NCI-H82 (cell line): ENCODE data around the gene HMOX1.
"Not testable (repeated sequence)": the region's sequence is repeated elsewhere in the genome, so short reads cannot be mapped to it uniquely, and the experiment has no call there.

Experiments
- DNase-seq: peaks from one replicate; lab custom pipeline; 2025; lab: John Stamatoyannopoulos, UW

Gene HMOX1

GRCh38 chr22:35350539-35351503 lies 30.1 kb upstream of the HMOX1 start:
- DNase-seq: peak; percentile 92

- peak; percentile 68 for DNase-seq
These were observed 28.4 kb upstream of the HMOX1 start for GRCh38 chr22:35352214-35353111.

GRCh38 chr22:35353318-35353717 lies 27.6 kb upstream of the HMOX1 start:
- no peak for DNase-seq

DNA sequence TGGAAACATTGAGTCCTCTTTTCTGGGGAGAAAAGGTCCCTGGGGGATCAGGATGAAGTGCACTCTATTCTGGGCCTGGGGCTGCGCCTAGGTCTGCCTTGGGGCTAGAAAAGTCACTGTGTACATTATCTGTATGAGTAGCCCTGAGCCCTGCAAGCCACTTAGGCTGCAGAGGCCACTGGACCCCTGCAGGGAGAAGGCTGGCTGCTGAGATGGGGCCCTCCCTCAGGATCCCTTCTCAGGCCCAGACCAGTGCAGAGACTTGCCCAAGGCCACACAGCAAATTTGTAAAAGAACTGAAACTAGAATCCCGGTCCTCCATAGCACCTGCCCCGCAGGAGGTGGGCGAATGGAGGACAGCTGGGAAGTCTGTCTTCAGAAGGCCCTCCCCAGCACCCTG lies 26.8 kb upstream of the HMOX1 start:
- DNase-seq: peak; percentile 9

DNA sequence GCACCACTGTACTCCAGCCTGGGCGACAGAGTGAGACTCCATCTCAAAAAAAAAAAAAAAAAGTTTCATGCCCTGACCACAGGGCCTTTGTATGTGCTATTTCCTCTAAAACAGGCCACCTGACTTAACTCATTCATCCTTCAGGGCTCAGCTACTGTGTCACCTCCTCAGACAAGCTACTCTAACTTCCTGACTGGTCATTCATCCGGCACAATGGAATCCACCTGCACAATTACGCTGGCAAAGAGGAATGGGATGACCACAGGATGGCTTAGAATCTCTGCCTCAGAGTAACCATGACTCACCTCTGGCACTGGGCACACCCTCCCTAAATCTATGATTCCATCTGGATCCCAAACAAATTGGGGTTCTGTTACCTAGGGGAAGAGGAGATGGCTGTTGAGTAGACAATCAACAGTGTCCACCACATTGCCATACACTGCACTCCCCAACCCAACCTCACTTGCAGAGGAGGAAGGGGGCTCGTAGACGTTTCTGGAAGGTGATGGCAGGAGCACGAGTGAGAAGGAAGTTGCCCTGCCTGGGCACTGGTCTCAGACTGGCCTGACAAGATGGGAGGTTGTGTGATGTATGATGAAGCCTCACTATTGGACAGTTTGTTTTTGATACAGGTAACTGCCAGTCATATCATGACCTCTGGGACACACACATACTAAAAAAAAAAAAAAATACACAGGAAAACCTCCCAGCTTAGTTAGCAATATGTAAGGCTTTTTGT lies 22.8 kb upstream of the HMOX1 start:
- DNase-seq: no peak

- DNase-seq: no peak
These were observed 21.4 kb upstream of the HMOX1 start for GRCh38 chr22:35359380-35360065.

GRCh38 chr22:35361001-35361558 lies 19.8 kb upstream of the HMOX1 start:
- no peak for DNase-seq

GRCh38 chr22:35363566-35364086 lies 17.3 kb upstream of the HMOX1 start:
- DNase-seq: no peak

GRCh38 chr22:35364230-35364629 lies 16.7 kb upstream of the HMOX1 start:
- DNase-seq: not testable (repeated sequence)

- peak; percentile 95 for DNase-seq
These were observed 13.5 kb upstream of the HMOX1 start for GRCh38 chr22:35367331-35367886.

GRCh38 chr22:35368386-35368785 lies 12.5 kb upstream of the HMOX1 start:
- DNase-seq: no peak

DNA sequence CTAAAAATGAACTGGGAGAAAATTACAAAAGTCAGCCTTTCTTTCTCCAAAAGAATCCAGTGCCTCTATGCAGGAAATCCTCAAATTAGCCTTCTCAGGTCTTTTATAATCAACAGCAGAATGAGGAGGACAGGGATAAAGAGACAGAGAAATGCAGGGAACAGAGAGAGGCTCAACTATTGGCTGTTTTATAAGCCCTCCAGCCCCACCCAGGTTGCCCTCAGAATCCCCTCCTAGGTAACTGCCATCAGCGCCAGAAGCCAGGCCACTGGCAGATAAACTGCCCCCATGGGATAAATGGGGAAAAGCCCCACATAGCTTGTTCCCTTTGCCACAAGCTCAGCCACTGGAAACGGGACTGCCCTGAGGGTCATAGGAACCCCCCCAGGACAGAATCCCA lies 10.9 kb upstream of the HMOX1 start:
- peak; percentile 91 for DNase-seq

- no peak for DNase-seq
These were observed 7.1 kb upstream of the HMOX1 start for GRCh38 chr22:35373781-35374180.

GRCh38 chr22:35375031-35375430 lies 5.9 kb upstream of the HMOX1 start:
- DNase-seq: peak; percentile 13

- no peak for DNase-seq
These were observed 5.4 kb upstream of the HMOX1 start for GRCh38 chr22:35375526-35375925.

DNA sequence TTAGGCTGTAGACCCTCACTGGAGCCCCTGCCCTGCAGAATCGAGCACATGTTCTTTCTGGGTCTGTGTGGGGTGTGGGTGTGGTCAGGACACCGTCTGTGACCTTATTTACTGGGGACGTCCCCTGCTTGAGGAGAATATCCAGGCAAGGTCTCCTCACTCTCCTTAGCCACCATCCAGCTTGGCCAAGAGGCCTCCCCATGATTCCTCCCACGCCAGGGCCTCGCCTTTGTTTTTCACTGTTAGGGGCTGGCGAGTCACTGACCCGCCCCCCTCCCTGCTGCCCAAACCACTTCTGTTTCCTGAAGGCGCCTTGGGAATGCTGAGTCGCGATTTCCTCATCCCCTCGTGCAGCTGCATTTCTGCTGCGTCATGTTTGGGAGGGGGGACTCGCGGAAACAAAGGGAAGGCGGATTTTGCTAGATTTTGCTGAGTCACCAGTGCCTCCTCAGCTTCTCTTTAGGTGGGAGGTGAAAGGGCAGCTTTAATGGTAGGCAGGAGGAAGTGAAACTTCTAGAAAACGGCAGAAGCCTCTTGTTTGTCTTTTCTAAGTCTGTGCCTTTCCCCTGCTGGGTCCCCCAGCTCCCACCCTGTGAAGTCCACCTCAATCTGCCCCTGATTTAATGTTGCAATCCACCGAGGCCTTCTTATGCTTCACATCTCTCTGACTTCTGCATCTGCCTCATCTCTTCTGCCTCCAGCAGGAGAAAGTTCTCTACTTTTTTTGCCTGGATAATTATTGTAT lies 4.0 kb upstream of the HMOX1 start:
- peak; percentile 91 for DNase-seq

- DNase-seq: no peak
These were observed 3.2 kb upstream of the HMOX1 start for GRCh38 chr22:35377735-35378134.

DNA sequence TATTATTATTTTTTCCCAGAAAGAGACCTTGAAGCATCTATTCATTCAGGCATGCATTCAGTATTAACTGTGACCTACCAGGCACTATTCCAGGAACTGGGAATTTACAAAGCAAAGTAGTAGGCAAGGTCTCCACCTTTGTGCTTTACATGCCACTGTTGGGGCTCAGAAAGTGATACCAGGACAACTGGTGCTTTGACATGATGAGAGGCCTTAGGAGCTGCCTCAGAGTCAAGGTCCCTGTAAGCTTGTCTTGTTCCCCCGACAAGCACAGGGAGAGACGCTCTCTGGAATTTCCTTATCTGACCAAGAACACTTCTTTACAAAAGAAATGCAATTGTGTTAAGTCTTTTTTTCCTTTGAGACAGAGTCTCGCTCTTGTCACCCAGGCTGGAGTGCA lies 2.3 kb upstream of the HMOX1 start:
- no peak for DNase-seq

- no peak for DNase-seq
These were observed 1.5 kb upstream of the HMOX1 start for GRCh38 chr22:35379146-35379993.
